ENCODE results near the gene LMF2.
"Not testable (repeated sequence)": the region's sequence is repeated elsewhere in the genome, so short reads cannot be mapped to it uniquely, and the experiment has no call there.

Gene LMF2

GRCh38 chr22:50533856-50534711 lies 26.6 kb upstream of the LMF2 start:
- DNase-seq (ENCODE audit: low read depth), result not testable (repeated sequence)

DNA sequence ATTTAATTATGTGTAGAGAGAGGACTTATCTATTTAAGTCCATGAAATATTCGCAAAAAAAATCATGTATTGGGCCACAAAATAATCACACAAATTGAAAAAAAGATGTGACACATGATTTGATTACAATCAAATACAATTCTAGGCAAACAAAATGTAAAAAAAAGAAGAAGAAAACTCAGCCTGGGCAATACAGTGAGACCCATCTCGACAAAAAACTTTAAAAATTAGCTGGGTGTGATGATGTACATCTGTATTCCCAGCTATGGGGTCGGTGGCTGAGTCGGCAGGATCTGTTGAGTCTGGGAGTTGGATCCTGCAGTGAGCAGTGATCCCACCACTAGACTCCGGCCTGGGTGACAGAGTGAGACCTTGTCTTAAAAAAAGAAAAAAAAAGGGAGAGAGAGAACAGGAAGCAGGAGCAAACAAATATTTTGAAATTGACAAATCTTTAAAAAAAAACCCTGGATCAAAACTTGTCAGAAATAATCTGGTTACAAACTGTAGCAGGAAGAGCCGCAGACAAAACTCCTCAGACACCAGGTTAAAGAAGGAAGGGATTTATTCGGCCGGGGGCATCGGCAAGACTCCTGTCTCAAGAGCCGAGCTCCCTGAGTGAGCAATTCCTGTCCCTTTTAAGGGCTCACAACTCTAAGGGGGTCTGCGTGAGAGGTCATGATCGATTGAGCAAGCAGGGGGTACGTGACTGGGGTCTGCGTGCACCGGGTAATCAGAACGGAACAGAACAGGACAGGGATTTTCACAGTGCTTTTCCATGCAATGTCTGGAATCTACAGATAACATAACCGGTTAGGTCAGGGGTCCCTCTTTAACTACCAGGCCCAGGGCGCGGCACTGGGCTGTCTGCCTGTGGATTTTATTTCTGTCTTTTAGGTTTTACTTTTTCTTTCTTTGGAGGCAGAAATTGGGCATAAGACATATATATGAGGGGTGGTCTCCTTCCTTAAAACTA lies 25.6 kb upstream of the LMF2 start:
- DNase-seq (ENCODE audit: low read depth), result no peak

DNA sequence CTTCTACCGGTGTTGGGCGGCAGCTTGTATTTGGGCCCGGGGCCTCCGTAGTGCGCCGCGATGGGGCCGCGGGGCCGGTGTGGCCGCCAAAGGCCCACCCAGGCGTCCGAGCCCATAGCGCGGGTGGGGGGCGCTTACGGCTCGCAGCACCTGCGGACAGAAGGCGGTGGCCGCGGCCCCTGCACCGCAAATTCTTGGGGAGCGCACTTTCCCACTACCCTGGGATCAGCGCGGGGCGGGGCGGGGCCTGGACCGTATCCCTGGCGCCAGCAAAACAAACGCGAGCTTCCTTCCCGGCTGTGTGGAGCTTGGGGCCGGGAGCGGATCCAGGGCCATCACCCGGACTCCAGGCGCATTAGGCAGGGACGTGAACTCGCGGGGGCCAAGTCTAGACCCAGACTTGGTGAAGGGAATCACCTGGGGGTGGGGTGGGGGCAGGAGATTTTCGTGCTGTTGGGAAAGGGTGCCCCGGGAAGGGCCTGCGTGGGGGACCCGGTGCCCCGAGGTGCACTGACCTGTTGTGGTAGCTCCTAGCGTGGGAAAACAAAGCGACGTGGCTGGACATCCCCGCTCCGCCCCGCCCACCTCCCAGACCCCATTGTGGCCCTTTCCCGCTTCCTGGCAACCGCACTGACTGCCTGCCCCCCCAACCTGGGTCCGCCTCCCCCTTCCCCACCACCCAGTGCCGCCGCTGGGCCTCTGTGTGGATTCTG lies 24.6 kb upstream of the LMF2 start:
- no peak for DNase-seq (ENCODE audit: low read depth)

DNA sequence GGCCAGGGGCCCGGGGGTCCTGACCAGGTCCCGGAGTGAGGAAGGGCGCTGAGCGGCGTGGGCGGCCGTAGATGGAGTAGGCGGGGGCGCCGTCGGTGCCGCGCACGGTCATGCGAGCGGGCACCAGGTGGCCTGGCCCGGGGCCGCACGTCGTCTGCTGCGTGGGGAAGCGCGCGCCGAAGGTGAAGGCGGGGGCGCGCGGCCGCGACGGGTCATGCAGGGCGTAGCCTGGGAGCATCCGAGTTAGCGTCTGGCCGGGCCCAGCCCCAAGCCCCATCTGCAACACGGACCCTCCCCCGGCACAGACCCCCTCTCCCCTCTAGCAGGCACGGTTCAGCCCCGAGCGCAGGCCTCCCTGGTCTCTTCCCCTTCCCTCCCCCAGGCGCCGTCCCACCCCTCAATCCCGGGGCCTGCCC lies 24.1 kb upstream of the LMF2 start:
- DNase-seq (ENCODE audit: low read depth), result peak; percentile 59

- peak; percentile 67 for DNase-seq (ENCODE audit: low read depth)
These were observed 23.5 kb upstream of the LMF2 start for GRCh38 chr22:50530877-50531545.

DNA sequence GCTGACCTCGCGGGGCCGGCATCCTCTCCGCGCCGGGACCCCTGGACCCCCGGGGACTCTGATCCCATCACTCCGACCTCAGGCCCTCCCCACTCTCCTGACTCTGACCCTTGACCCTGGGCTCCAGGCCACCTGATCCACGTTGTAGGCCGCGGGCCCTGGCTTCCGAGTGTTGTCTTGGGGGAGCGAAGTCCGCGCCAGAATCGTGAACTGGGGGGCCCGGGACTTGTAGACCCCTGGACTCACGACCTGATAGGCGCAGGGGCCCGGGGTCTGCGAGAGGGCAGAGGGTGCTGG lies 23.0 kb upstream of the LMF2 start:
- no peak for DNase-seq (ENCODE audit: low read depth)

GRCh38 chr22:50529897-50530579 lies 22.5 kb upstream of the LMF2 start, which contains the start of gene TYMP:
Gene TYMP (minus strand): TSS chr22:50530012. CDS start chr22:50529709, 303 bp downstream.
- peak; percentile 65 for DNase-seq (ENCODE audit: low read depth)

DNA sequence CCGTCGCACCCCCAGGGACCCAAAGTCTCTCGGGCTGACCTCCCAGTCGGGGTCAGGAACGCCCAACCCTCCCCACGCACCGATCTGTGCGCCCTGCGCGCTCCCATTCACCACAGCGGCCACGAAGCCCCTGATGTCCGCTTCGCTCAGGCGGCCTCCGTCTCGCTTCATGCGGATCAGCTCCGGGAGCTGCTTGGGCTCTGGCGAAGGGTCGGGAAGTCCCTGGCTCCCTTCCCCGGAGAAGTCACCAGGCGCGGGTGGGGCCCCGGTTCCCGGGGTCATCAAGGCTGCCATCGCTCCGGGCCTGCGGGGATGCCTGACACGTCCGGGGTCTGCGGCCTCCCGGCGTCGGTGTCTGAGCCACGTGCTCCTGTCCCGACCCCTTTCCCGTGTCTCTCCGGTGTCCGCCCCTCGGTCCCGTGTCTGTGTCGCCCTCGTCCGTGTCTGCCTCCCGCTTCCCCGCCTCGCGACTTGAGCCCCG lies 22.0 kb upstream of the LMF2 start:
- no peak for DNase-seq (ENCODE audit: low read depth)

GRCh38 chr22:50528682-50529415 lies 21.3 kb upstream of the LMF2 start:
- no peak for DNase-seq (ENCODE audit: low read depth)

GRCh38 chr22:50527921-50528681 lies 20.6 kb upstream of the LMF2 start:
- no peak for DNase-seq (ENCODE audit: low read depth)

- no peak for DNase-seq (ENCODE audit: low read depth)
These were observed 19.6 kb upstream of the LMF2 start for GRCh38 chr22:50526834-50527801.

- peak; percentile 78 for DNase-seq (ENCODE audit: low read depth)
These were observed 18.8 kb upstream of the LMF2 start for GRCh38 chr22:50526108-50526833.

GRCh38 chr22:50525858-50526107 lies 18.3 kb upstream of the LMF2 start:
- no peak for DNase-seq (ENCODE audit: low read depth)

DNA sequence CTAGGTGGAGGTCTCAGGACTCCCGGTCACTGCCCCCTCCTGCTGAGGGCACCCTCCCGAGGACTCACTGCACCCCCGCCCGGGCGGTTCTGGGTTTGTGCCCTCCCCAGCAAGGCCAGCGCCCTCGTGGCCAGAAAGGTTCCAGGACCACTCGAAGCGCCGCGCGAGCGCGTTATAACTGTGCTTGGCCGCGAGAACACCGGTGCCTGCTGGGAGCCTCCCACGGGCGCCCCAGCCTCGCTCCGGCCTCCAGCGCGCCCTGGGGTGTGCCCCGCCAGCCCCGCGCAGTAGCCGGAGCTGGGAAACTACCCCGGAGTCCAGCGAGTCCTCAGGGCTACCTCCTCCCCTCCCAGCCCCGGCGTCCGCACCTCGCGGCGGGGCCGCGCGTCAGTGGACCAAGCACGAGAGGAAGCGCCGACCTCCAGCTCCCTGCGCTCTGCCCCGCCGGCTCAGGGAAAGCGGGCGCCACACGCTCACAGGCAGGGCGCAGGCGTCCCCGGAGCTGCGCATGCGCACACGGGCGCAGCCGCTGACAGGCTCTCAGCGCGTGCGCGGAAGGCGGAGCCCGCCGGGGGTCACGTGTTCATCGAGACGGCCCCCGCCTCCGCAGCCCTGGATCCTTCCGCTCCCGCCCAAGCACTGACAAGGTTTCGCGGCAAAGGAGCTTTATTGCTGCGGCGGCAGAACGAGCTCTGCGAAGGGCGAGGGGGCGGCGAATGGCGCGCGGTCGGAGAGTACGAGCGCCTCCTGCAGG lies 17.8 kb upstream of the LMF2 start, which contains the start of gene SCO2:
SCO2 (minus strand) TSS at position 495 of the 754 bp plus-strand sequence. CDS start 1,187 bp downstream, outside the sequence.
- DNase-seq (ENCODE audit: low read depth), result peak; percentile 98

- DNase-seq (ENCODE audit: low read depth), result no peak
These were observed 17.2 kb upstream of the LMF2 start for GRCh38 chr22:50524676-50525103.

DNA sequence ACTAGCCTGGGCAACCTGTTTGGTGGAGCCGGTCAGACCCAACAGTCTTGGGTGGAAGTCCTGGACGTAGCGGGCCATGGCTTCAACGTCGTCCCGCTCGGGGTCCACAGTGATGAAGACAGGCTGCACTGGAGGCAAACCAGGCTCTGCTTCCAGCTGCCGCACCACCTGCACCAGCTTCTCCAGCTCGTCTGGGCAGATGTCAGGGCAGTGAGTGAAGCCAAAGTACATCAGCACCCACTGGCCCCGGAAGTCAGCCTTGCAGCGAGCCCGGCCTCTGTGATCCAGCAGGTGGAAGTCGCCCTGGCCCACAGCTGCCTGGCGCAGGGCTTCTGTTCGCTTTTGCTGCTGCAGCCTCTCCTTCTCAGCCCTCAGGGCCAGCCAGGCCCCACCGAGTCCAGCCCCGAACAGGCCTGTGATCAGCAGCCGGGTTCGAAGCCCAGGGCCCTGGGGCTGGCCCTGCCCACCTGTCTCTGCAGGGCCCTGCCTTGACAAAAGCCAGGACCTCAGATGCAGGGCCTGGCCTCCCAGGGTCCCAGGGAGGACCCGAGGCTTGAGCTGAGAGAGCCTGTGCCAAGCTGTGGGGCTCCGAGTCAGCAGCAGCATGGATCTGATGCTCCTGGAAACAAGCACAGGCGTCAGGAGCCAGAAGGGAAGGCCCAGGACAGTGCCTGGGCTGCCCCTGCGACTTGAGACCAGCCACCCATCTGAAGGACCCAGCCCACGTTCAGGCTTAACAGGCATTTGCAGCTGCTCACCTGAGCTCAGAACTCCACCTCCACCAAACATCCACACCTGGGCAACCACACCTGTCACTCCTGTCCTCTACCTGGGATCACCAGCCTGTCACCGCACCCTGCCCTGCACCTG lies 16.5 kb upstream of the LMF2 start:
- no peak for DNase-seq (ENCODE audit: low read depth)
